ENCODE measurements around the gene SLC2A13. TPM values are rescaled to one million over a fixed set of nuclear protein-coding genes. Genes with fewer than 3 reads are reported as not detected.

SLC2A13 gene
- total RNA-seq, 1 experiment from 2014 or later, result 7.0 TPM

DNA sequence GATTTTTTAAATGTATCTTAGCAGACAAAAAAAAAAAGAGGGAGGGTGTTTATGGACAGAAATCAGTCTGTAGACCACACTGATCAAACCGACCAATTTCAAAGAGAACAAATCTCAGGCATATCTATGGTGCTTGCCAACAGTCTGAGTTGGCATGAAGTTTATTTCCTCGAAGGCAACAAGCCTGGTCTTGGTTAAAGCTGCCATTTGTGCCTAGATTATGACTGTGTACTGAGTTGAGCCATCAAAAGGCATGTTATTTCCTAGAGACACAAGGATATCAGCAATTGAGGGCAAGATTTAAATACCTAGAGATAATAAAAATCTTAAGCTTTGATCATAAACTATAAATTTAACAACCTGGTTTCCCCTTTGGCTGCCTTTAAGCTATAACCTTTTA is 119.2 kb downstream of the SLC2A13 start:
- no peak overlapping the region for H2AK5ac ChIP-seq (ENCODE audit: insufficient read length, low read length)
- H3K27me3 Mint-ChIP-seq (ENCODE audit: low read depth), result no peaks in the 10 kb centered on the region
- H2BK15ac ChIP-seq (ENCODE audit: low read depth, low read length), result no peak overlapping the region
- H3K4me3 Mint-ChIP-seq, result no peak overlapping the region
- H3K36me3 Mint-ChIP-seq (ENCODE audit: insufficient read depth in 1 of 3, low read depth in 3 of 3), result peaks cover 0 to 2% (median 0%) of the 10 kb centered on the region in 3 experiments; a peak in 2 of 7 replicates
- H4K91ac ChIP-seq (ENCODE audit: insufficient read length, low read depth, low read length), result no peak overlapping the region
- no peaks in the 10 kb centered on the region; a peak in 1 of 5 replicates for H3K9me3 Mint-ChIP-seq
- no peak overlapping the region for H4K8ac ChIP-seq (replicated peaks; ENCODE audit: insufficient read length, low read depth, low read length)
- H3K9ac ChIP-seq (ENCODE audit: extremely low read depth, insufficient read length, low read length), result no peak overlapping the region
- no peaks in the 10 kb centered on the region for H4K20me1 ChIP-seq (ENCODE audit: control insufficient read depth, insufficient read depth, insufficient read length)
- no peak overlapping the region for H3K27ac ChIP-seq (ENCODE audit: insufficient read length, low read depth, low read length)
- no peak overlapping the region for H3K56ac ChIP-seq (ENCODE audit: insufficient read length, low read depth, low read length)
- no peak overlapping the region for H2BK5ac ChIP-seq (ENCODE audit: insufficient read length, low read length)
- H3K79me1 ChIP-seq (ENCODE audit: insufficient read depth, low read depth, low read length, poor library complexity, severe bottlenecking), result no peaks in the 10 kb centered on the region
- H3K23ac ChIP-seq (ENCODE audit: insufficient read length, low read depth, low read length), result no peak overlapping the region
- no peak overlapping the region for H3K27ac Mint-ChIP-seq
- no peak overlapping the region for H3K4ac ChIP-seq (ENCODE audit: low read depth, low read length)
- no peak overlapping the region for H2BK12ac ChIP-seq (ENCODE audit: insufficient read length, low read depth, low read length)
- no peak overlapping the region for H3K4me2 ChIP-seq (ENCODE audit: insufficient read depth, insufficient read length, low read length)
- DNase-seq, result no peak
- H3K23me2 ChIP-seq (ENCODE audit: insufficient read length, low read depth, low read length, poor library complexity, severe bottlenecking), result no peaks in the 10 kb centered on the region
- no peak overlapping the region for H2BK20ac ChIP-seq (ENCODE audit: low read depth, low read length, poor library complexity, severe bottlenecking)
- no peak overlapping the region for H3K18ac ChIP-seq (ENCODE audit: insufficient read length, low read depth, low read length)
- H4K5ac ChIP-seq (ENCODE audit: insufficient read length, low read depth, low read length), result no peak overlapping the region
- TF ChIP-seq, protein P1, sequence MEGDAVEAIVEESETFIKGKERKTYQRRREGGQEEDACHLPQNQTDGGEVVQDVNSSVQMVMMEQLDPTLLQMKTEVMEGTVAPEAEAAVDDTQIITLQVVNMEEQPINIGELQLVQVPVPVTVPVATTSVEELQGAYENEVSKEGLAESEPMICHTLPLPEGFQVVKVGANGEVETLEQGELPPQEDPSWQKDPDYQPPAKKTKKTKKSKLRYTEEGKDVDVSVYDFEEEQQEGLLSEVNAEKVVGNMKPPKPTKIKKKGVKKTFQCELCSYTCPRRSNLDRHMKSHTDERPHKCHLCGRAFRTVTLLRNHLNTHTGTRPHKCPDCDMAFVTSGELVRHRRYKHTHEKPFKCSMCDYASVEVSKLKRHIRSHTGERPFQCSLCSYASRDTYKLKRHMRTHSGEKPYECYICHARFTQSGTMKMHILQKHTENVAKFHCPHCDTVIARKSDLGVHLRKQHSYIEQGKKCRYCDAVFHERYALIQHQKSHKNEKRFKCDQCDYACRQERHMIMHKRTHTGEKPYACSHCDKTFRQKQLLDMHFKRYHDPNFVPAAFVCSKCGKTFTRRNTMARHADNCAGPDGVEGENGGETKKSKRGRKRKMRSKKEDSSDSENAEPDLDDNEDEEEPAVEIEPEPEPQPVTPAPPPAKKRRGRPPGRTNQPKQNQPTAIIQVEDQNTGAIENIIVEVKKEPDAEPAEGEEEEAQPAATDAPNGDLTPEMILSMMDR (conservative IDR thresholded peaks at IDR 0.05), result no peak
- peaks cover 10 to 11% of the 10 kb centered on the region in 2 experiments; a peak in 3 of 4 replicates for H3K4me1 Mint-ChIP-seq
- H2BK120ac ChIP-seq (ENCODE audit: low read depth, low read length, poor library complexity, severe bottlenecking), result no peak overlapping the region
- H2AFZ ChIP-seq (ENCODE audit: low read length), result no peak overlapping the region
- H3T11ph ChIP-seq (ENCODE audit: low read length), result no peak overlapping the region
- H3K27me3 ChIP-seq (ENCODE audit: insufficient read depth, low read length), result no peaks in the 10 kb centered on the region
- WGBS (ENCODE audit: extremely low coverage, insufficient read length, low lambda C conversion rate), result no CpG with 5 or more reads among the region's 2 CpGs
- no peaks in the 10 kb centered on the region for H3K4me1 ChIP-seq (ENCODE audit: insufficient read depth, low read length)
- H3K9me3 ChIP-seq (ENCODE audit: control insufficient read depth, low read depth, low read length), result no peaks in the 10 kb centered on the region
- H3K14ac ChIP-seq (ENCODE audit: insufficient read depth, low read length), result no peak overlapping the region
- no peaks in the 10 kb centered on the region for H3K79me2 ChIP-seq (ENCODE audit: insufficient read depth, low read length)
